ENCODE measurements around the gene CEACAM18.
A peak's percentile ranks its signal among the peaks of the same experiment; 100 is the strongest.

CEACAM18 gene

DNA sequence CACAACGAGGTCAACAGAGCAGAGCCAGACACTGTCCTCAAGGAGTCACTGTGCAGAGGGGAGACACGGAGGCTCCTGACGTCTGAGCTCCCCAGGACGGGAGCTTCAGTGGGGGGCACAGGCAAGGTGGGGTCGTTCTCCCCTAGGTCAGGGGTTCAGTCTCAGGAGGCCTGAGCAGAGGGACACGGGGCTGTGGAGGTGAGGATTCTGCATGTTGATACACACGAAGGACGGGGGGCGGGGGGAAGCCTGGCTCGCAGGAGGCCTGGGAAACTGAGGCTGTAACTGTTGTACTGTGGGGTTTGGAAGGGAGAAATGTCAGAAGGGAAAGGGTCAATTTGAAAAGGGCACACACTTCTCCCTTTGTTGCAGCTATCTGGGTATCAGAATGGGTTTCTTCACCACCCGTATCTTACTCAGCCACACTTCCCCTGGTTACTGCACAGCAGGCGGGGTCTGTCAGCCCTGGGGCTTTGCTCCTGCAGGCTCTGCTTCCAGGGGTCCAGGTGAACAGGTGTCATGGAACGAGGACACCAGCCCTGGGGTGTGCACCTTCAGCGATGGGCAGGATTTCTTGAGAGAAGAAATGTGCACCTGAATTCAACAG lies 19.3 kb upstream of the CEACAM18 start:
- TF ChIP-seq, protein P1, sequence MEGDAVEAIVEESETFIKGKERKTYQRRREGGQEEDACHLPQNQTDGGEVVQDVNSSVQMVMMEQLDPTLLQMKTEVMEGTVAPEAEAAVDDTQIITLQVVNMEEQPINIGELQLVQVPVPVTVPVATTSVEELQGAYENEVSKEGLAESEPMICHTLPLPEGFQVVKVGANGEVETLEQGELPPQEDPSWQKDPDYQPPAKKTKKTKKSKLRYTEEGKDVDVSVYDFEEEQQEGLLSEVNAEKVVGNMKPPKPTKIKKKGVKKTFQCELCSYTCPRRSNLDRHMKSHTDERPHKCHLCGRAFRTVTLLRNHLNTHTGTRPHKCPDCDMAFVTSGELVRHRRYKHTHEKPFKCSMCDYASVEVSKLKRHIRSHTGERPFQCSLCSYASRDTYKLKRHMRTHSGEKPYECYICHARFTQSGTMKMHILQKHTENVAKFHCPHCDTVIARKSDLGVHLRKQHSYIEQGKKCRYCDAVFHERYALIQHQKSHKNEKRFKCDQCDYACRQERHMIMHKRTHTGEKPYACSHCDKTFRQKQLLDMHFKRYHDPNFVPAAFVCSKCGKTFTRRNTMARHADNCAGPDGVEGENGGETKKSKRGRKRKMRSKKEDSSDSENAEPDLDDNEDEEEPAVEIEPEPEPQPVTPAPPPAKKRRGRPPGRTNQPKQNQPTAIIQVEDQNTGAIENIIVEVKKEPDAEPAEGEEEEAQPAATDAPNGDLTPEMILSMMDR (IDR thresholded peaks at IDR 0.05; ENCODE audit: low read depth, low read length, poor library complexity, severe bottlenecking), result no peak
- TF ChIP-seq EZH2phosphoT487 (IDR thresholded peaks at IDR 0.05; ENCODE audit: borderline replicate concordance, low read length), result no peak
- H3K4me2 ChIP-seq (ENCODE audit: low read length), result no peak overlapping the region
- no peaks in the 10 kb centered on the region for H3K79me2 ChIP-seq (ENCODE audit: control insufficient read depth, low read length)
- H3K4me3 ChIP-seq (ENCODE audit: low read length), result no peak overlapping the region
- H3K4me1 ChIP-seq (ENCODE audit: control insufficient read depth, low read length), result peaks cover 5% of the 10 kb centered on the region; the same call in 1 of the 2 replicates
- no peaks in the 10 kb centered on the region for H3K9me2 ChIP-seq (replicated peaks; ENCODE audit: control insufficient read depth, low read length)
- no peaks in the 10 kb centered on the region for H3K36me3 ChIP-seq (ENCODE audit: control insufficient read depth, low read length)
- no peak overlapping the region for H3K27ac ChIP-seq (ENCODE audit: low read depth, low read length)
- no peaks in the 10 kb centered on the region for H4K20me1 ChIP-seq (ENCODE audit: control insufficient read depth, insufficient read depth, low read depth, low read length)
- H3K9me3 ChIP-seq (ENCODE audit: control insufficient read depth, insufficient read depth, low read length), result no peaks in the 10 kb centered on the region
- no peaks in the 10 kb centered on the region for H3K27me3 ChIP-seq (ENCODE audit: control insufficient read depth, low read length)
- no peaks in the 10 kb centered on the region for H3F3A ChIP-seq (ENCODE audit: control insufficient read depth, insufficient read depth)

DNA sequence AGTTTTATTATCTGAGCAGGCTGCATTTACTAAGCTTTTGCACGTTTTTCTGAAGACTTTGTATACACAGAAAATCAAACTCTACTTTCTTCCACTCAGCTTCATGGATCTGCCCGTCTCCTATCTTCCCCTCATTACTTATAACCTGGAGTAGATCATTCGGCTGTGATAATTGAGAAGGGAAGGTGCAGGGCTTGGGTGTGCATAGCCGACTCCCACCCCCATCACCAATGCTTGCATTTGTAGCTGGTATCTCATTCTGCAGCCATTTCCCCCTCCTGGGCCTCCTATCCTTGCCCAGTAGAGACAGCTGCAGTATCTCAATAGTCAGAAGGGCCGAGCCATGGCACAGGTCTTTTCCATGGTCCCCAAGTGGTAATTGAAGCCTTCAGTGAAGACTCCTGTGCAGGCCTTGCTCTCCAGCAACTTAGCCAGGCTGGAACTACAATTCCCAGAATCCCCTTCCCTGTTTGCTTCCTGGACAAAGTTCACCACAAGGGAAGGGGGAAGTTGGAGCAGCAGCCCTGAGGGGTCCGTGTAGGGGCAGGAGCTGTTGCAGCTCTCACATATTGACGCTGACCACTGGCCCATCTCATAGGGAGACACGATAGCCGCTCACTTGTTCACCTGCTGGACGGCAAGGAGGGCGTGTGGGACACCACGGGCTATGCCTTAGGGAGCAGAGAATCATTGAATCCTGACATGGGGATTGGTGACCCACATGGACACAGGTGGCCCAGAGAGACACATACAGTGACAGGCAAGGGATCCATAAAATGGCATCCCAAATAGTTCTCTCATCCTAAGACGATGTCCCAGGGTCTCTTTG lies 18.0 kb upstream of the CEACAM18 start:
- Histone ChIP-seq H3F3A (ENCODE audit: control insufficient read depth, insufficient read depth) (no peaks in the 10 kb centered on the region), H3K27ac (ENCODE audit: low read depth, low read length) (no peak overlapping the region), H3K9me3 (ENCODE audit: control insufficient read depth, insufficient read depth, low read length) (no peaks in the 10 kb centered on the region), H3K4me3 (ENCODE audit: low read length) (peak overlapping the region; percentile 54), H4K20me1 (ENCODE audit: control insufficient read depth, insufficient read depth, low read depth, low read length) (no peaks in the 10 kb centered on the region), H3K36me3 (ENCODE audit: control insufficient read depth, low read length) (no peaks in the 10 kb centered on the region), H3K79me2 (ENCODE audit: control insufficient read depth, low read length) (no peaks in the 10 kb centered on the region), H3K4me1 (ENCODE audit: control insufficient read depth, low read length) (peaks cover 5% of the 10 kb centered on the region; the same call in 1 of the 2 replicates), H3K27me3 (ENCODE audit: control insufficient read depth, low read length) (no peaks in the 10 kb centered on the region), H3K4me2 (ENCODE audit: low read length) (peak overlapping the region; percentile 51), H3K9me2 (replicated peaks; ENCODE audit: control insufficient read depth, low read length) (no peaks in the 10 kb centered on the region)
- TF ChIP-seq, protein P1 (IDR thresholded peaks at IDR 0.05; ENCODE audit: low read depth, low read length, poor library complexity, severe bottlenecking), result no peak
- TF ChIP-seq EZH2phosphoT487 (IDR thresholded peaks at IDR 0.05; ENCODE audit: borderline replicate concordance, low read length), result no peak

GRCh38 chr19:51461723-51462161 lies 16.6 kb upstream of the CEACAM18 start:
- Histone ChIP-seq H3K27ac (ENCODE audit: low read depth, low read length) (no peak overlapping the region), H3K27me3 (ENCODE audit: control insufficient read depth, low read length) (peaks cover 7% of the 10 kb centered on the region; the same call in 1 of the 2 replicates), H3K79me2 (ENCODE audit: control insufficient read depth, low read length) (no peaks in the 10 kb centered on the region), H3K4me1 (ENCODE audit: control insufficient read depth, low read length) (peaks cover 5% of the 10 kb centered on the region; the same call in 1 of the 2 replicates), H3K4me2 (ENCODE audit: low read length) (no peak overlapping the region), H3K9me2 (replicated peaks; ENCODE audit: control insufficient read depth, low read length) (no peaks in the 10 kb centered on the region), H3F3A (ENCODE audit: control insufficient read depth, insufficient read depth) (no peaks in the 10 kb centered on the region), H3K36me3 (ENCODE audit: control insufficient read depth, low read length) (no peaks in the 10 kb centered on the region), H4K20me1 (ENCODE audit: control insufficient read depth, insufficient read depth, low read depth, low read length) (no peaks in the 10 kb centered on the region), H3K4me3 (ENCODE audit: low read length) (no peak overlapping the region), H3K9me3 (ENCODE audit: control insufficient read depth, insufficient read depth, low read length) (no peaks in the 10 kb centered on the region)
- TF ChIP-seq EZH2phosphoT487 (IDR thresholded peaks at IDR 0.05; ENCODE audit: borderline replicate concordance, low read length), result no peak
- TF ChIP-seq, protein P1 (IDR thresholded peaks at IDR 0.05; ENCODE audit: low read depth, low read length, poor library complexity, severe bottlenecking), result no peak

Measured in DOHH2 (cell line).